ENCODE results near the gene STK32B. TPM values are rescaled to one million over a fixed set of nuclear protein-coding genes. Genes with fewer than 3 reads are reported as not detected.

The STK32B gene
- polyA plus RNA-seq, 1 of the 3 experiments (the other 2 are of a cell fraction) = 0.20 TPM

GRCh38 chr4:5471691-5472090 lies 420.4 kb downstream of the STK32B start:
- POLR2A ChIA-PET = no interaction called here
- Histone ChIP-seq H3K79me2 (ENCODE audit: insufficient read depth) (no peaks in the 10 kb centered on the region), H2AFZ (ENCODE audit: low read depth) (no peak overlapping the region), H3K27me3 (ENCODE audit: insufficient read depth) (no peaks in the 10 kb centered on the region), H3K27ac (ENCODE audit: low read depth in 2 of 2, low read length in 1 of 2) (no peak overlapping the region), H3K36me3 (replicated peaks in 1 of 2; ENCODE audit: control insufficient read depth in 1 of 2, insufficient read depth in 2 of 2, low read length in 1 of 2) (no peaks in the 10 kb centered on the region), H3K4me2 (no peak overlapping the region), H3K4me3 (ENCODE audit: low read depth in 2 of 2, low read length in 1 of 2) (no peak overlapping the region), H3K9me3 (no peaks in the 10 kb centered on the region), H3K9me2 (no peaks in the 10 kb centered on the region), H3F3A (replicated peaks; ENCODE audit: insufficient read depth) (no peaks in the 10 kb centered on the region), H3K9ac (no peak overlapping the region), H3K4me1 (ENCODE audit: control insufficient read depth in 1 of 2, insufficient read depth in 2 of 2, low read depth in 1 of 2, low read length in 1 of 2) (peaks cover 0 to 4% of the 10 kb centered on the region in 2 experiments; a peak in 1 of 4 replicates), H4K20me1 (ENCODE audit: insufficient read depth) (no peaks in the 10 kb centered on the region)
- no peak for DNase-seq
- CTCF ChIA-PET = interaction anchor here (0.8 kb wide), 1 partner anchor 11 kb away, joined by 5 read pairs; no protein-coding TSS in a partner anchor
- TF ChIP-seq TEAD4 (IDR thresholded peaks at IDR 0.05; ENCODE audit: borderline replicate concordance, insufficient read depth) (no peak), EZH2phosphoT487 (IDR thresholded peaks at IDR 0.05; ENCODE audit: borderline replicate concordance, low read depth) (no peak), USF2 (IDR thresholded peaks at IDR 0.05; ENCODE audit: borderline replicate concordance, low read depth, low read length) (no peak), SMC3 (IDR thresholded peaks at IDR 0.05; ENCODE audit: low read depth, low read length) (no peak), RFX5 (IDR thresholded peaks at IDR 0.05; ENCODE audit: low read length) (no peak)
- TF ChIP-seq, protein P1, sequence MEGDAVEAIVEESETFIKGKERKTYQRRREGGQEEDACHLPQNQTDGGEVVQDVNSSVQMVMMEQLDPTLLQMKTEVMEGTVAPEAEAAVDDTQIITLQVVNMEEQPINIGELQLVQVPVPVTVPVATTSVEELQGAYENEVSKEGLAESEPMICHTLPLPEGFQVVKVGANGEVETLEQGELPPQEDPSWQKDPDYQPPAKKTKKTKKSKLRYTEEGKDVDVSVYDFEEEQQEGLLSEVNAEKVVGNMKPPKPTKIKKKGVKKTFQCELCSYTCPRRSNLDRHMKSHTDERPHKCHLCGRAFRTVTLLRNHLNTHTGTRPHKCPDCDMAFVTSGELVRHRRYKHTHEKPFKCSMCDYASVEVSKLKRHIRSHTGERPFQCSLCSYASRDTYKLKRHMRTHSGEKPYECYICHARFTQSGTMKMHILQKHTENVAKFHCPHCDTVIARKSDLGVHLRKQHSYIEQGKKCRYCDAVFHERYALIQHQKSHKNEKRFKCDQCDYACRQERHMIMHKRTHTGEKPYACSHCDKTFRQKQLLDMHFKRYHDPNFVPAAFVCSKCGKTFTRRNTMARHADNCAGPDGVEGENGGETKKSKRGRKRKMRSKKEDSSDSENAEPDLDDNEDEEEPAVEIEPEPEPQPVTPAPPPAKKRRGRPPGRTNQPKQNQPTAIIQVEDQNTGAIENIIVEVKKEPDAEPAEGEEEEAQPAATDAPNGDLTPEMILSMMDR (IDR thresholded peaks at IDR 0.05) = no peak
- 43% methylated on average over 7 of the region's 7 CpGs for WGBS (ENCODE audit: low lambda C conversion rate)

DNA sequence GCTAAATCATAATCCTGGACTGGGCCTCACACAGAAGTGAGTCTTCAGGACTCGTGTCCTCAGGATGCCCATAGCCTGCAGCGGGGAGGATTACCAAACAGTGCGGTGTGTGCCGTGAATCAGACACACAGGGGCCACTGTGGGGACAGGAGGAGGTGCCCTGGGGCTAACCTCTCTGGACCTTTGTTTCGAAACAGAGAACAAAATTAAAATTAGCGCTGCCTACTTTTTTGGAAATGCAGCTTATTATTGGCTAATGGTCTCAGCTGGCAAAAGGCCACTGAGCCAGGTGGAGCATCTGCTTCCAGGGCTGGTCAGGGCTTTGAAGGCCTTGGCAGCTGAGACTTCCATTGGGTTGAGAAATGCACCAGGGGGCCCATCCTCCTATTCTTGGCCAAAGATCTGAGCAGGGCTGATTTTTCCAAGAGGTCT lies 420.9 kb downstream of the STK32B start:
- Histone ChIP-seq H3K4me3 (ENCODE audit: low read depth in 2 of 2, low read length in 1 of 2) (no peak overlapping the region), H2AFZ (ENCODE audit: low read depth) (no peak overlapping the region), H3K9ac (no peak overlapping the region), H3K36me3 (replicated peaks in 1 of 2; ENCODE audit: control insufficient read depth in 1 of 2, insufficient read depth in 2 of 2, low read length in 1 of 2) (no peaks in the 10 kb centered on the region), H3K27me3 (ENCODE audit: insufficient read depth) (no peaks in the 10 kb centered on the region), H3K79me2 (ENCODE audit: insufficient read depth) (no peaks in the 10 kb centered on the region), H3K4me1 (ENCODE audit: control insufficient read depth in 1 of 2, insufficient read depth in 2 of 2, low read depth in 1 of 2, low read length in 1 of 2) (peaks cover 0 to 4% of the 10 kb centered on the region in 2 experiments; a peak in 1 of 4 replicates), H3K4me2 (no peak overlapping the region), H3K9me3 (no peaks in the 10 kb centered on the region), H3F3A (replicated peaks; ENCODE audit: insufficient read depth) (no peaks in the 10 kb centered on the region), H3K27ac (ENCODE audit: low read depth in 2 of 2, low read length in 1 of 2) (no peak overlapping the region), H4K20me1 (ENCODE audit: insufficient read depth) (no peaks in the 10 kb centered on the region), H3K9me2 (no peaks in the 10 kb centered on the region)
- 26% methylated on average over 6 of the region's 6 CpGs for WGBS (ENCODE audit: low lambda C conversion rate)
- DNase-seq = no peak
- CTCF ChIA-PET = interaction anchor here (0.8 kb wide), 1 partner anchor 12 kb away, joined by 5 read pairs; no protein-coding TSS in a partner anchor
- no peak for TF ChIP-seq GATA2 (CRISPR knock-in tag; IDR thresholded peaks at IDR 0.05)
- TF ChIP-seq RCOR1 (IDR thresholded peaks at IDR 0.05; ENCODE audit: low read length) = no peak
- no peak for TF ChIP-seq FOXJ3 (CRISPR knock-in tag; IDR thresholded peaks at IDR 0.05)
- TF ChIP-seq POLR2AphosphoS5 (IDR thresholded peaks at IDR 0.05; ENCODE audit: low read depth, low read length) = no peak
- TF ChIP-seq SIN3A (IDR thresholded peaks at IDR 0.05; ENCODE audit: borderline replicate concordance, low read depth, low read length) = no peak
- no peak for TF ChIP-seq GABPA (IDR thresholded peaks at IDR 0.05; ENCODE audit: low read depth)
- no peak for TF ChIP-seq NRF1 (IDR thresholded peaks at IDR 0.05; ENCODE audit: low read depth, low read length)
- no peak for TF ChIP-seq MAX (IDR thresholded peaks at IDR 0.05; ENCODE audit: low read depth)
- TF ChIP-seq, protein P2, sequence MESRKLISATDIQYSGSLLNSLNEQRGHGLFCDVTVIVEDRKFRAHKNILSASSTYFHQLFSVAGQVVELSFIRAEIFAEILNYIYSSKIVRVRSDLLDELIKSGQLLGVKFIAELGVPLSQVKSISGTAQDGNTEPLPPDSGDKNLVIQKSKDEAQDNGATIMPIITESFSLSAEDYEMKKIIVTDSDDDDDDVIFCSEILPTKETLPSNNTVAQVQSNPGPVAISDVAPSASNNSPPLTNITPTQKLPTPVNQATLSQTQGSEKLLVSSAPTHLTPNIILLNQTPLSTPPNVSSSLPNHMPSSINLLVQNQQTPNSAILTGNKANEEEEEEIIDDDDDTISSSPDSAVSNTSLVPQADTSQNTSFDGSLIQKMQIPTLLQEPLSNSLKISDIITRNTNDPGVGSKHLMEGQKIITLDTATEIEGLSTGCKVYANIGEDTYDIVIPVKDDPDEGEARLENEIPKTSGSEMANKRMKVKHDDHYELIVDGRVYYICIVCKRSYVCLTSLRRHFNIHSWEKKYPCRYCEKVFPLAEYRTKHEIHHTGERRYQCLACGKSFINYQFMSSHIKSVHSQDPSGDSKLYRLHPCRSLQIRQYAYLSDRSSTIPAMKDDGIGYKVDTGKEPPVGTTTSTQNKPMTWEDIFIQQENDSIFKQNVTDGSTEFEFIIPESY (IDR thresholded peaks at IDR 0.05; ENCODE audit: borderline replicate concordance, low read depth) = no peak
- TF ChIP-seq SMC3 (IDR thresholded peaks at IDR 0.05; ENCODE audit: low read depth, low read length) = no peak
- TF ChIP-seq MXI1 (IDR thresholded peaks at IDR 0.05; ENCODE audit: low read depth, low read length) = no peak
- TF ChIP-seq RAD21 (IDR thresholded peaks at IDR 0.05; ENCODE audit: low read length) = no peak
- TF ChIP-seq TEAD4 (IDR thresholded peaks at IDR 0.05; ENCODE audit: borderline replicate concordance, insufficient read depth) = no peak
- TF ChIP-seq FOSL2 (IDR thresholded peaks at IDR 0.05; ENCODE audit: borderline replicate concordance, low read depth) = no peak
- POLR2A ChIA-PET = no interaction called here

All from SK-N-SH (cell line).